RWPE2 (cell line): Measurements from ENCODE around the gene ITPR1.

Experiments
- ATAC-seq: fragments of 200-7000 bp; cut with Tn5 transposase; 3 replicates; pipeline ENCODE4 v1.9.1; 2021; ENCODE audit warnings: low read depth
- DNase-seq: peaks from one replicate; pipeline ENCODE4 v3.0.0-alpha.2; 2020; ENCODE audit warnings: low spot score
- H3K27ac ChIP-seq: fragments of 450-650 bp; 2 replicates; pipeline ENCODE4 v1.5.1; 2017; ENCODE audit warnings: mild to moderate bottlenecking; ENCODE audit not compliant: poor library complexity, severe bottlenecking
- H3K27me3 ChIP-seq: fragments of 250-450 bp; sonication (Bioruptor Pico); 2 replicates; pipeline ENCODE4 v1.5.1; 2021; ENCODE audit warnings: mild to moderate bottlenecking, moderate library complexity; ENCODE audit not compliant: insufficient read depth, poor library complexity, severe bottlenecking
- H3K36me3 ChIP-seq: fragments of 250-450 bp; sonication (Bioruptor Pico); 2 replicates; pipeline ENCODE4 v1.5.1; 2020; ENCODE audit warnings: low read depth, mild to moderate bottlenecking, moderate library complexity
- H3K4me1 ChIP-seq: fragments of 250-450 bp; sonication (Bioruptor Pico); 2 replicates; pipeline ENCODE4 v1.5.1; 2021; ENCODE audit warnings: mild to moderate bottlenecking, moderate library complexity; ENCODE audit not compliant: insufficient read depth, poor library complexity, severe bottlenecking
- H3K4me3 ChIP-seq: fragments of 250-450 bp; sonication (Bioruptor Pico); 2 replicates; pipeline ENCODE4 v1.5.1; 2021; ENCODE audit warnings: mild to moderate bottlenecking, moderate library complexity; ENCODE audit not compliant: severe bottlenecking
- H3K9me3 ChIP-seq: fragments of 250-450 bp; sonication (Bioruptor Pico); 2 replicates; pipeline ENCODE4 v1.5.1; 2021; ENCODE audit warnings: mild to moderate bottlenecking, moderate library complexity; ENCODE audit not compliant: severe bottlenecking
- TF ChIP-seq, protein P1 (sequence below): fragments of 450-650 bp; IDR thresholded peaks from one replicate; pipeline ENCODE4 v1.5.1; 2017; ENCODE audit warnings: mild to moderate bottlenecking, moderate library complexity; ENCODE audit not compliant: poor library complexity, severe bottlenecking

The ITPR1 gene

DNA sequence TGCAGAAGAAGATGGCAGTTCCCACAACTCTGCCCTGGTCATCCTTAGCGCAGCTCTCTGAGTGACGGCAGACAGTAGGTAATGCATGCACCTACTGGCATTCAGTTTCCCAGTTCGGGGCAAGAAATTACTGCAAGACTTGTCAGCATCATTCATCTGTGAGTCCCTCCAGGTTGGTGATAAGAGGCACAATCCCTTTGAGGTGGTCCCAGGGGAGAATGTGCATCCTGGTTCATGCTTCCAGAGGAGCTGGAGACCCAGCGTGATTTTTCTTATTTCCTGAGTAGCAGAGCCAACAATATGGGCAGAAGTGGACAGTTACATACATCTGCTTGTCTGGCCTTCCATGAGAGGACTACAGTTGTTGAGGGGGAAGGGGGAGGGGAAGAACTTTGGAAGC is 250.2 kb downstream of the ITPR1 start:
- DNase-seq (no peak), ATAC-seq (no peak)
- Histone ChIP-seq H3K9me3 (no peaks in the 10 kb centered on the region), H3K4me3 (no peak overlapping the region), H3K4me1 (peaks cover 29% of the 10 kb centered on the region), H3K27ac (no peak overlapping the region), H3K36me3 (no peaks in the 10 kb centered on the region), H3K27me3 (no peaks in the 10 kb centered on the region)
- TF ChIP-seq, protein P1, sequence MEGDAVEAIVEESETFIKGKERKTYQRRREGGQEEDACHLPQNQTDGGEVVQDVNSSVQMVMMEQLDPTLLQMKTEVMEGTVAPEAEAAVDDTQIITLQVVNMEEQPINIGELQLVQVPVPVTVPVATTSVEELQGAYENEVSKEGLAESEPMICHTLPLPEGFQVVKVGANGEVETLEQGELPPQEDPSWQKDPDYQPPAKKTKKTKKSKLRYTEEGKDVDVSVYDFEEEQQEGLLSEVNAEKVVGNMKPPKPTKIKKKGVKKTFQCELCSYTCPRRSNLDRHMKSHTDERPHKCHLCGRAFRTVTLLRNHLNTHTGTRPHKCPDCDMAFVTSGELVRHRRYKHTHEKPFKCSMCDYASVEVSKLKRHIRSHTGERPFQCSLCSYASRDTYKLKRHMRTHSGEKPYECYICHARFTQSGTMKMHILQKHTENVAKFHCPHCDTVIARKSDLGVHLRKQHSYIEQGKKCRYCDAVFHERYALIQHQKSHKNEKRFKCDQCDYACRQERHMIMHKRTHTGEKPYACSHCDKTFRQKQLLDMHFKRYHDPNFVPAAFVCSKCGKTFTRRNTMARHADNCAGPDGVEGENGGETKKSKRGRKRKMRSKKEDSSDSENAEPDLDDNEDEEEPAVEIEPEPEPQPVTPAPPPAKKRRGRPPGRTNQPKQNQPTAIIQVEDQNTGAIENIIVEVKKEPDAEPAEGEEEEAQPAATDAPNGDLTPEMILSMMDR = no peak

DNA sequence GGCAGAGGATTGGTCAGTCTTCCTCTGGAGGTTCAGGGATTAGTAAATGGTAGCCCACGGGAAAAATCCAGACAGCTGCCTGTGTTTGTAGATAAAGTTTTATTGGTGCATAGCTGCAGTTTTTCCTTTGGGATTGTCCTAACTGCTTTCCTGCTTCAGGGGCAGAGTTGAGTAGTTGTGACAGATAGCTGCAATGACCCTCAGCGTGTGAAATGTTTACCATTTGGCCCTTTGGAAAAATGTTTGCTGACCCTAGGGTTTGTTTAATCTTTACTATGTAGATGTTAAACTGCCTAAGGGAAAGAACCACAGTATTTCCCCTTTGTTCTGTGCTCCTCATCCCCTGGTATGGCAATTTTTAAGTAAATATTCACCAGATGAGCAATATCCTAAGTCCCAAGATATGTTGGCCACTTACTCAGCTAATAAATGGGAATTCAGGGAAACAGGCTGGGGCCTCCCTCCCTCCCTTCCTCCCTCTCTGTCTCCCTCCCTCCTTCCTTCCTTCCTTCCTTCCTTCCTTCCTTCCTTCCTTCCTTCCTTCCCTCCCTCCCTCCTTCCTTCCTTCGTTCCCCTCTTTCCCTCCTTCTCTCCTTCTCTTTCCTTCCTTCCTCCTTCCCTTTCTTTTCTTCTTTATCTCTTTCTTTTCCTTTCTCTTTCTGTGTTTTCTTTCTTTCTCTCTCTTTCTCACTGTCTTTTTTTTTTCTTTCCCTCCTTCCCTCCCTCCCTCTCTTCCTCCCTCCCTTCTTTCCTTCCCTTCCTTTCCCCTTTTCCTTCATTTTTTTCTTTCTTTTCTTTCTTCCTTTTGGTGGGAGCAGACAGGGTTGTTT is 251.5 kb downstream of the ITPR1 start:
- no peaks in the 10 kb centered on the region for H3K9me3 ChIP-seq
- no peak overlapping the region for H3K4me3 ChIP-seq
- TF ChIP-seq, protein P1 = no peak
- H3K36me3 ChIP-seq = no peaks in the 10 kb centered on the region
- peak overlapping the region; percentile 10 for H3K27ac ChIP-seq
- H3K4me1 ChIP-seq = peaks cover 29% of the 10 kb centered on the region
- no peaks in the 10 kb centered on the region for H3K27me3 ChIP-seq
- no peak for DNase-seq
- ATAC-seq = peak; percentile 68

DNA sequence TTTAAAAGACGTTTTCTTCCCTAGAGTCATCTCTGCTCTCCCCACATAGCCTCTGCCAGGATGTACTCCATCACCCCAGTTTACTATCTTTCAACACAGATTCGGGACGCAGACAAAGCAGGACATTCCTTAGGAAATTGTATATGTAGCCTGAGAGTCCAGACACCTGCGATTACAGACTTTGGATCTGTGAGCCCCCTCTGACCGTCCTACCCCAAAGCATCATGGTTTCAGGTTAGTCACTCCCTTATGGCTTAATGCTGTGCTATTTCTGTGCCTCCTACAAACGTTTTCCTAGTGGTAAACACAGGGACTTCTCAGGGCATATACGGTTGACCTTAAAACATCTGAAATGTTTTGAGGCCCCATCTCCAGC is 252.1 kb downstream of the ITPR1 start:
- ATAC-seq (no peak), DNase-seq (no peak)
- TF ChIP-seq, protein P1 = no peak
- Histone ChIP-seq H3K4me1 (peaks cover 29% of the 10 kb centered on the region), H3K9me3 (no peaks in the 10 kb centered on the region), H3K27ac (peak overlapping the region; percentile 10), H3K4me3 (no peak overlapping the region), H3K27me3 (no peaks in the 10 kb centered on the region), H3K36me3 (no peaks in the 10 kb centered on the region)

DNA sequence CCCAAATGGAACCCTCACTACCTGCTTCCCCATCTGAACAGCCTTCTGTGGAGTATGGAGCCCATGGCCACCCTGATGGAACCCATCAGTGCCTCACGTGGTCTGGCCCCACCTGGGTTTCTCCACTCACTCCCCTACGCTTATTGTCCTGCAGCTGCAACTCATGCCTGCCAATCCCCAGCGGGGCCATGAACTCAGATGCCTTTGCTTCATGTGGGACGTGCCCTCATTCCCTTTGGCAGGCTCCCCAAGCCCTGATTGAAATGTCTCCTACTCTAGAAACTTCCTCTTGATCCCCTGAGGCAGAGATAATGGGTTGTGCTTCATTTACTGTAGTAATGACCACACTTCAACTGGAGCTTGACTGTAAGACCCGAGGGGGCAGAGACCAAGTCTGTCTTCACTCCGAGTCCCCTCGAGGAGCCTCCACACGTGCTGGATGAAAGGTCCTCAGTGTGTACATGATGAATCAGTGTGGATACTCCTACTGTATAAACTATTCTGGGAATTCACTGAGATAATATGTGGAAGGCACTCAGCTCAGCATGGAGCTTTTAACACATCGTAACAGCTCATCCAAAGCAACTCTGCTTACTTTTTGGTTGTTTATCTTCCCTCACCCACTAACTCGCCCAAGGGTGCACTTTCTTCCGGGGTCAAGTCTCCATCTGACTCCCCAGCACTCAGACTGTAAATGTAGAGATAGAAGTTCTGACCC is 253.3 kb downstream of the ITPR1 start:
- Histone ChIP-seq H3K36me3 (no peaks in the 10 kb centered on the region), H3K27me3 (no peaks in the 10 kb centered on the region), H3K27ac (no peak overlapping the region), H3K4me3 (no peak overlapping the region), H3K9me3 (no peaks in the 10 kb centered on the region), H3K4me1 (peaks cover 30% of the 10 kb centered on the region)
- no peak for DNase-seq
- TF ChIP-seq, protein P1 = no peak
- ATAC-seq = no peak

DNA sequence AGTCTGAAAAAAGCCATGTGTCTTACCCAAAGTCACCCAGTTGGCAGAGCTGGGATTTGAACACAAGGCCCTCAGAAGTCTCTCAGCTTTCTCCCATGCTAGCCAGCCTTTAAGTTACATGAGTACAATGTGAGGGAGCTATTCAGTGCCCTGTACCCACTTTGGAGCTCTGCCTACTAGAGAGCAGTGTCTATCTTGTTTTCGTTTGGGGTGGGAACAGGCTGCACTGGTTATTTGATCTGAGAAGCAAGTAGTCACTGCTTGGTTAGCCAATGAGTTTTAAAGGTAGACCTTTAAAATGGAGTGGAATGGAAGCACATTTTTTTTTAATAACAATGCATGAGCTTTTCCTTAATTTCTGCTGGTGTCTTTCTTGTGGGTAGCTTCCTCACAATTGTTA is 255.0 kb downstream of the ITPR1 start:
- peaks cover 29% of the 10 kb centered on the region for H3K4me1 ChIP-seq

More for the DNA sequence above, 255.0 kb downstream of the ITPR1 start:
- no peak for DNase-seq
- Histone ChIP-seq H3K27me3 (no peaks in the 10 kb centered on the region), H3K9me3 (no peaks in the 10 kb centered on the region), H3K4me3 (no peak overlapping the region), H3K36me3 (no peaks in the 10 kb centered on the region), H3K27ac (no peak overlapping the region)
- TF ChIP-seq, protein P1 = no peak
- no peak for ATAC-seq
